ENCODE measurements around the gene CENPVL1.
"Not testable (repeated sequence)": the region's sequence is repeated elsewhere in the genome, so short reads cannot be mapped to it uniquely, and the experiment has no call there.

CENPVL1 gene

DNA sequence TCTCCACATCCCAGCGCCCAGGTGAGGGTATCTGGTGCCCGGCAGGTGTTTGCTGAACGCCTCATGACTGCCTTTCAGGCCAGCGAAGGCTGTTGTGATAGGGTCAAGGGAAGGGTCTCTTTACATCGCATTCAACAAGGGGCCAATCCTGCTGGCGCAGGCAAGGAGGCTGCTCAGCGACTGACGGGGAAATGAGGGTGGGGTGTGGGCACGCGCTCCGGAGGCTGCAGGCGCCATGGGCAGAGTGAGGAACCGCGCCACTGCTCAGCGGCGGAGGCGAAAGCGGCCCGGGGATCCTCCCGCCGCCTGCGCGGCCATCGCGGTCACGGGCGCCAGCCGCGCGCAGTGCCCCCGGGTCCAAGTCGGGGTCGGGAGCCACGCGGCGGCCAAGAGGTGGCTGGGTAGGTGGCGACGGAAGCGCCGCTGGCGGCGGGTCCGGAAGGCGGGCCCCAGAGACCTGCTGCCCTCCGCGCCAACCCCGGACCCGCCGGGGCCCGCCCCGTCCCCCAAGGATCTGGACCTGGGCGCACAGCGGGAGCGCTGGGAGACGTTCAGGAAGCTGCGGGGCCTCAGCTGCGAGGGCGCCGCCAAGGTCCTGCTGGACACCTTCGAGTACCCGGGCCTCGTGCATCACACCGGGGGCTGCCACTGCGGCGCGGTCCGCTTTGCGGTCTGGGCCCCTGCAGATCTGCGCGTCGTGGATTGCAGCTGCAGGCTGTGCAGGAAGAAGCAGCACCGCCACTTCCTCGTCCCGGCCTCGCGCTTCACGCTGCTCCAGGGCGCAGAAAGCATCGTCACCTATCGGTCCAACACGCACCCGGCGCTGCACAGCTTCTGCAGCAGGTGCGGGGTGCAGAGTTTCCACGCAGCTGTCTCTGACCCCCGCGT lies at the start of gene CENPVL1:
Gene CENPVL1 (plus strand): TSS at position 236 of the 888 bp plus-strand sequence. CDS start 0 bp downstream, at position 236.
- DNase-seq: not testable (repeated sequence)

DNA sequence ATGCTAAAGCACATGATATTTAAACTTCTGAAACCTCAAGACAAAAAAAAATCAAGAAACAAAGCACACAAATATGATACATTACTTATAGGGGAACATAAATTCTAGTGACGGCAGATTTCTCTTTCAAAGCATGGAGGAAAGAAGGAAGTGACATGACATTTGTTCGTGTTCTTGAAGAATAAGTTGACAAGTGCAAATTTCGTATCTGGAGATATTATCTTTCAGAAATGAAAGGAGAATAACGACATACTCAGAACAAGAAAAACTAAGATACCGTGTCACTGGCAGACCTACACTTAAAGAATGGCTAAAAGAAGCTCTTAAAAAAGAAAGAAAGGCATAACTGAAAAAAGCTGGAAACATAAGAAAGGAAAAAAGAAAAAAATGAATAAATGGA lies 44.3 kb upstream of the CENPVL1 start:
- DNase-seq: no peak

DNA sequence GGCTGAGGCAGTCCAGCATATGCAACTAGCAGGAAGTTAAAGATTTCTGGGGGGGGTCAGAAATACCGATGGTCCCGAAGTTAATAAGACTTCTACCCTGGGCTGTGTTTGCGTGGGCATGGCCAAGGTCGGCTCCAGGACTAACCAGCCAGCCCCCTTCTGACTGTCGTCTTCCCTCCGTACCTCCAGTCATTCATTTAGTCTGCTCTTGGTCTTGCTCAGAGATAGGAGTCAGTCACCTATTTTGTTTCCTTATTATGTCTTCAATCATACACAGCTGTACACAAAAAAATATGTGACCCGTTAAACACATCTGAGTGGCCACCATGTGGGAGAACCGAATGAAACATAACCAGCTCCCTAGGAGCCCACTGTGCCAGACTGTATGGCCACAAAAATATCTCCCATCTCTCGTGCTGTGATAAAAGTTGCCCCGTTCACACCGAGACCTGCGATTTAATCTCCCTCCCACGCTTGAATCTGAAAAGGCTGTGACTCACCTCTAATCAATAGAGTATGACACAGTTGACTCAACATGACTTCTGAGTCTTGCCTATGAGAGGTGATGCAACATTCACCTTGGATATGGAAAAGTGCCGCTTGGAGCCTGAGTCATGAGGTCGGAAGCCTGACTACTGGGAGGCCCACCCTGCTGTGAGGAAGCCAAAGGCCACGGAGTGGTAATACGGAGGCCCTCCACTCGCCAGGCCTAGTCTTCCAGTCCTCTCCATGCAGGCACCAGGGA lies 30.5 kb upstream of the CENPVL1 start:
- DNase-seq: not testable (repeated sequence)

DNA sequence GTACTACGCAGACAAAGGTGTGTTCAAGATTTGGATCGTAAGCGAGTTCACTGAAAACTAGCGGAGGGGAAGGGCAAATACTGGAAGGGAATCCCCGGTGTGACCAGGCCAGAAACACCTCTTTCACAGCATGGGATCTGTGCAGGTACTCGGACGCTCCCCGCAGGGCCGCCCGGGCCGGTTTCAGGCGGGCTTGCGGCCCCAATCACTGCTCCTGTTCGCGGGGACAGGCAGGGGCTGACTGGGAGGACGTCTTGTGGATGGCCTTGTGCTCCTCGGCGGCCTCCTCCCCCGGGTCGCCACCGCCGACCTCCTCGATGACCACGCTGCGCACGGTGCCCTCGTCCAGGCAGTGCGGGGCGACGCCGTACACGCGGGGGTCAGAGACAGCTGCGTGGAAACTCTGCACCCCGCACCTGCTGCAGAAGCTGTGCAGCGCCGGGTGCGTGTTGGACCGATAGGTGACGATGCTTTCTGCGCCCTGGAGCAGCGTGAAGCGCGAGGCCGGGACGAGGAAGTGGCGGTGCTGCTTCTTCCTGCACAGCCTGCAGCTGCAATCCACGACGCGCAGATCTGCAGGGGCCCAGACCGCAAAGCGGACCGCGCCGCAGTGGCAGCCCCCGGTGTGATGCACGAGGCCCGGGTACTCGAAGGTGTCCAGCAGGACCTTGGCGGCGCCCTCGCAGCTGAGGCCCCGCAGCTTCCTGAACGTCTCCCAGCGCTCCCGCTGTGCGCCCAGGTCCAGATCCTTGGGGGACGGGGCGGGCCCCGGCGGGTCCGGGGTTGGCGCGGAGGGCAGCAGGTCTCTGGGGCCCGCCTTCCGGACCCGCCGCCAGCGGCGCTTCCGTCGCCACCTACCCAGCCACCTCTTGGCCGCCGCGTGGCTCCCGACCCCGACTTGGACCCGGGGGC lies 28.2 kb upstream of the CENPVL1 start:
- DNase-seq: not testable (repeated sequence)

DNA sequence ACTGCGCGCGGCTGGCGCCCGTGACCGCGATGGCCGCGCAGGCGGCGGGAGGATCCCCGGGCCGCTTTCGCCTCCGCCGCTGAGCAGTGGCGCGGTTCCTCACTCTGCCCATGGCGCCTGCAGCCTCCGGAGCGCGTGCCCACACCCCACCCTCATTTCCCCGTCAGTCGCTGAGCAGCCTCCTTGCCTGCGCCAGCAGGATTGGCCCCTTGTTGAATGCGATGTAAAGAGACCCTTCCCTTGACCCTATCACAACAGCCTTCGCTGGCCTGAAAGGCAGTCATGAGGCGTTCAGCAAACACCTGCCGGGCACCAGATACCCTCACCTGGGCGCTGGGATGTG lies 27.6 kb upstream of the CENPVL1 start, which contains the start of gene CENPVL2:
Gene CENPVL2 (minus strand): TSS at position 112 of the 343 bp plus-strand sequence. CDS start 0 bp downstream, at position 112.
- not testable (repeated sequence) for DNase-seq

DNA sequence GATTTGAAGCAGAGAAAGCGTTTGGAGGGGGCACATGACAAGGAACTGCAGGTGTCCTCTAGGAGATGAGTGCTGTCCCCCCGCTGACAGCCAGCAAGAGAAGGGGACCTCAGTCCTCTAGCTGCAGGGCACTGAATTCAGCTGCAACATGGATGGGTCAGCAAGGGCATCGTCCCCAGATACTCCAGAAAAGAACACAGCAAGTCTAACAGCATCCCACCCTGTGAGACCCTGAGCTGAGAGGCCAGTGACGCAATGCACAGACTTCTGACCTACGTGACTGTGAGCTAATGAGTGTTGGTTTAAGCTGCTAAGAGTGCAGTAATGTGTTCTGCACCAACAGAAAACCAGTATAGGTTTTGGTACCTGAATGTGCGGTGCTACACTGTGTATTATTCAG lies 16.1 kb upstream of the CENPVL1 start:
- no peak for DNase-seq

DNA sequence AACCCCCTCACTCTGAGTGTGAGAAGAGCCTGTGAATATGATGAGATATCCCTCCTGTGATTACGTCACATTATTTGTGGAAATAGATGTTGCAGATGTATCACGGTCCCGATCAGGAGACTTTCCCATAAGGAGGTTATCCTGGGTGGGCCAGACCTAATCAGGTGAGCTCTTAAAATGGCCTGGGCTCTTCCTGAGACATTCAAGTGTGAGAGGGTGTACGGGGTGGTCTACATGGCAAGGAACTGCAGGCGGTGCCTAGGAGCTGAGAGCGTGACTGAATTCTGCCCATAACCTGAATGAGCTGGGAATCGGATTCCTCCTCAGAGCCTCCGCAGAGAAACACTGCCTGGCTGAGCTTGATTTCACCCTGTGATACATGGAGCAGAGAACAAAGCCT lies 12.9 kb upstream of the CENPVL1 start:
- no peak for DNase-seq

DNA sequence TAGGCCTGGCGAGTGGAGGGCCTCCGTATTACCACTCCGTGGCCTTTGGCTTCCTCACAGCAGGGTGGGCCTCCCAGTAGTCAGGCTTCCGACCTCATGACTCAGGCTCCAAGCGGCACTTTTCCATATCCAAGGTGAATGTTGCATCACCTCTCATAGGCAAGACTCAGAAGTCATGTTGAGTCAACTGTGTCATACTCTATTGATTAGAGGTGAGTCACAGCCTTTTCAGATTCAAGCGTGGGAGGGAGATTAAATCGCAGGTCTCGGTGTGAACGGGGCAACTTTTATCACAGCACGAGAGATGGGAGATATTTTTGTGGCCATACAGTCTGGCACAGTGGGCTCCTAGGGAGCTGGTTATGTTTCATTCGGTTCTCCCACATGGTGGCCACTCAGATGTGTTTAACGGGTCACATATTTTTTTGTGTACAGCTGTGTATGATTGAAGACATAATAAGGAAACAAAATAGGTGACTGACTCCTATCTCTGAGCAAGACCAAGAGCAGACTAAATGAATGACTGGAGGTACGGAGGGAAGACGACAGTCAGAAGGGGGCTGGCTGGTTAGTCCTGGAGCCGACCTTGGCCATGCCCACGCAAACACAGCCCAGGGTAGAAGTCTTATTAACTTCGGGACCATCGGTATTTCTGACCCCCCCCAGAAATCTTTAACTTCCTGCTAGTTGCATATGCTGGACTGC lies 2.8 kb downstream of the CENPVL1 start:
- not testable (repeated sequence) for DNase-seq

DNA sequence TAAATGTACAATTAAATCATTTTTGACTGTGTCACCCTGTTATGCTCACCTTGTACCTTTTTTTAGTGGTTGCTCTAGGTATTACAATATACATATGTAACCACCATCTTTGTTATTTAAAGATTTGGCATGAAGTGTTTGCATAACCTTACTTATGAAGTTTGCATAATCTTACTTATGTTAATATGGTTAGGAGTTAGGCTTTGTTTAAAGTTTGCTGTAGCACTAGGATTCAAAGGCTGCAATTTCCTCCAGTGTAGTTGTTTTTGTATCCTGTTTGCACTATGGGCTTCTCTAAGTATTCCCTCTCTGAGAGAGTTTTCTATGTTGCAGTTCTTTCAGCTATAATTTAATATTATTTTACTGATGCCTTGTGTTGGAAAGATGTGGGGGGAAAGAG lies 17.9 kb downstream of the CENPVL1 start:
- DNase-seq: no peak

DNA sequence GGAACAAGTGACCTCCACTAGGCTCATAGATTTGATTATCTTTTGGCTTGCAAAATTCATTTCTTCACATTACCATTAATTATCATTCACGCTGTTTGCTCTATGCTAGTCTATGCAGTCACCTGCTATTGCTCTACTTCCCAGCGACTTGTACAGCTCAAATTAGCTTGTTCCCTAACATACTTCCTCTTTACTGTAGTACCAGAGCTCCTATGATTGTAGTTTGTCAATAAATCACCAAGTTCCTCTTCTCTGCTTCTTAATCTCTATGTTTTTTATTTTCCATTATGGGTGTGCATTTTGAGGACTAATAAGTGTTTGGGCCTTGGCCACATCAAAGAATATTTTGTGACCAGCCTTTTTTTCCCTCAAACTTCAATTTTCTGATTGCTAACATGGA lies 26.8 kb downstream of the CENPVL1 start:
- DNase-seq: no peak

DNA sequence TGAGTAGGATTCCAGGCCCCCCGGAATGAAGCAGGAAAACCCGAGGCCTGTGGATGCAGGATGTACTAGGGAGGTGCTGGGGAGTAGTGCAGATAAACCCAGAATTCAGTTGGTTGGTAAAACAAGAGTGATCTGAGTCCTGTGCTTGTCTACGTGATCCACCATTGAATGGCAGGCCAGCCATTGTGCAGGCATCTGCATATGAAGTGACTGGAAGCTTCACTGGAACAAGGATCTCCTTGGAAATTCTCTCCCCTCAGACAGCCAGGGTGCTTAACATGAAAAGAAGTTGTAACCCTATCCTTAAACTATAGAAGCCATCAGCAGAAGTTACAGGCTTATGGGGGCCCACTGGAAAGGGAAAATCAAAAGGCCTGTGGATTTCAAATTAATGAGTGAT lies 32.3 kb downstream of the CENPVL1 start:
- no peak for DNase-seq

DNA sequence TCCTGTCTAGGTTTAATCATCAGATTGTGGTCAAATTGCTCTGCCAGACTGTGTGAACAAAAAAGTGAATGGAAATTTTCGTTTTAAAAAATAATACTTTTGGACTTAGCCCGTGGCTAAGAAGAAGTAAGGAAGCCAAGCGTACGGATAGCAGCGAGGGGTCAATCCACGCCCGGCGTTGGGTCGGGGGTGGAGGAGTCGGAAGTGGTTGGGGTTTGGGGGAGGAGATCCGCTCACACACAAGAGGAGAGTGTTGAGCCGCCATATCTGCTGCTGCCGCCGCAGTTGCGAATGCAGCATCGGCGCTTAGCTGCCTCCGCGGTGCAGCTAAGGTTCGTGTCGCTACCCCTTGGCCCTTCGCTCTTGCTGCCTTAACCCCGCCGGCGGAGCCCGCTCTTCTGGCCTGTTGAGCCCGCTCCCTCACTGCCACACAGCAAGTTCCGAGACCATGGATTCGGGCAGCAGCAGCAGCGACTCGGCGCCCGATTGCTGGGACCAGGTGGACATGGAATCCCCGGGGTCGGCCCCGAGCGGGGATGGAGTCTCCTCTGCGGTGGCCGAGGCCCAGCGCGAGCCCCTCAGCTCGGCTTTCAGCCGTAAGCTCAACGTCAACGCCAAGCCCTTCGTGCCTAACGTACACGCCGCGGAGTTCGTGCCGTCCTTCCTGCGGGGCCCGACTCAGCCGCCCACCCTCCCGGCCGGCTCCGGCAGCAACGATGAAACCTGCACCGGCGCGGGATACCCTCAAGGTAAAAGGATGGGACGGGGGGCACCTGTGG lies 33.1 kb downstream of the CENPVL1 start, which contains the start of gene GSPT2:
Gene GSPT2 (plus strand): TSS at position 264 of the 779 bp plus-strand sequence. CDS start 185 bp downstream, at position 449.
- peak; percentile 62 for DNase-seq

DNA sequence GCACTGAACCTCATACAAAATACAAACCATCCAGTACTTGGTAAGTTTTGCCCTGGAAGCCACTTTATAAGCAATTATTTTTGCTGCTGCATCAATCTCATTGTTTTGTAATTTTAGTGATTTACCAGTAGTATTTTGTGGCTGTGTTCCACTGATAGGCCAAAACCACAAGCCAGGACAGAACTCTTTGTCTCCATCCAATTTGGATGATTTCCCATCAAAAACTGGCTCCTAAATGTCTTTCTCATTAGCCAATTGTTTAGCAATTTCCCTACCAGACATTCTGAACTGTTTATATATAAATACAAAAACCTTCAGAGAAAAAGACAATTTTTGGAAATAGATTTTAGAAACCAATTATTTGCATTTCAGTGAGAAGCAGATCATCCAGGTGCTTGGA lies 37.4 kb downstream of the CENPVL1 start:
- no peak for DNase-seq

DNA sequence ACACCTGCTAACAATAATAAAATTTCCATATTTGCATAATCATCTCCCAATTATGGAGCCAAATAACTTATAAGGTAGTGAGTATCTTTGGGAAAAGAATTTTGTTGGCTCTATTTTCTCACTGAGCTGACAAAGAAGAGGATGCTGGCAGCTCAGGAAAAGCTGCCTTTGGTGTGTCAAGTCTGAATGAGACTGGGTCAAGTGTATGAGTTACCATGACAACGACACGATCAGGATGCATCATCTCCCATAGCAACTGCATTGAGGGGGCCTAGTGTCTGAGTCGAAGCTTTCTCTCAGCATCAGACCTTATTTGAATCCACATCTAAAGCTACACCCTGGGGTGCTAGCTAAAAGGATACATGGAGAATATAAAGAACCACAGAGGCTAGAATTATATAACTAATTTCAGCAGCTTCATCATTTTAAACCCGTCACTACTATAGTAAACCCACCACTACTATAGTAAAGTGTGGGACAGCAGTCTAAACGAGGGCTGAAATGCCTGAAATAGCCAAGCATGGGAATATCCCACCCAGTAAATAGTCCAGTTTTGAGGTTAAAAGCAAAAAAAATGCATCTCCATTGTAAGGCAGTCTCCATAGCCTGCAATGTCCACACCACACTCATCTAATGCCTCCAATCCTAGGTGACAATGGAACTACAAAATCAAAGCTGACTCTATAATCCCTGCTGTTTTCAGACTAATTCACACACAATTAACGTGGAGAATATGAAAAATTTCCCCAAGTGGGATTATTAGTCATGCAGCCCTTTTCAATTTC lies 48.9 kb downstream of the CENPVL1 start:
- DNase-seq: no peak

DNA sequence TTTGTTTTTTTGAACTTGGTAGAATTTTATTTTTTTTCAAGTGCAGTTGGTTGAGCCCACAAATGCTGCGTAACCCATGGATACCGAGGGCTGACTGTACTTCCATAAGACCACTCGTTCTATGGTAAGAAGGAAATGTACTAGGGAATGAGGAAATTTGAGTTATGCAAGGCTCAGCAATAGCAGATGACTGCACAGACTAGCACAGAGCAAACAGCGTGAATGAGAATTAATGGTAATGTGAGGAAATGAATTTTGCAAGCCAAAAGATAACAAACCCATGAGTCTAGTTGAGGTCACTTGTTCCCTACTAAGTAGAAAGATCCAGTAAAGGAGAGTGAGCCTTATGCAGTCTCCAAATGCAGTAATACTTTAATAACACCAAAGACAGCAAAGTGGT lies 50.3 kb downstream of the CENPVL1 start:
- no peak for DNase-seq
